T follicular helper cell (primary cell): ENCODE measurements around the gene SEMA6A.

Experiments
- DNase-seq: peaks from one replicate; pipeline ENCODE4 v3.0.0-alpha.2; 2020; ENCODE audit warnings: low read depth

The SEMA6A gene

GRCh38 chr5:116464144-116464708 lies 110.4 kb downstream of the SEMA6A start:
- no peak for DNase-seq

GRCh38 chr5:116462500-116462899 lies 112.1 kb downstream of the SEMA6A start:
- DNase-seq, result no peak

GRCh38 chr5:116459301-116459700 lies 115.3 kb downstream of the SEMA6A start:
- DNase-seq, result no peak

- DNase-seq, result no peak
Measured at GRCh38 chr5:116457062-116457461, 117.6 kb downstream of the SEMA6A start.

- no peak for DNase-seq
Measured at GRCh38 chr5:116456036-116456435, 118.6 kb downstream of the SEMA6A start.

- DNase-seq, result no peak
Measured at GRCh38 chr5:116455061-116455460, 119.6 kb downstream of the SEMA6A start.

- no peak for DNase-seq
Measured at GRCh38 chr5:116454417-116454927, 120.2 kb downstream of the SEMA6A start.

- DNase-seq, result no peak
Measured at GRCh38 chr5:116453988-116454411, 120.6 kb downstream of the SEMA6A start.

GRCh38 chr5:116452774-116453368 lies 121.8 kb downstream of the SEMA6A start:
- DNase-seq, result no peak

GRCh38 chr5:116451905-116452450 lies 122.6 kb downstream of the SEMA6A start:
- DNase-seq, result no peak

GRCh38 chr5:116451066-116451465 lies 123.6 kb downstream of the SEMA6A start:
- no peak for DNase-seq

GRCh38 chr5:116449458-116449857 lies 125.2 kb downstream of the SEMA6A start:
- DNase-seq, result no peak

- no peak for DNase-seq
Measured at GRCh38 chr5:116448870-116449427, 125.7 kb downstream of the SEMA6A start.

GRCh38 chr5:116448450-116448849 lies 126.2 kb downstream of the SEMA6A start:
- no peak for DNase-seq

- no peak for DNase-seq
Measured at GRCh38 chr5:116446356-116447005, 128.1 kb downstream of the SEMA6A start.

- DNase-seq, result no peak
Measured at GRCh38 chr5:116445311-116445710, 129.3 kb downstream of the SEMA6A start.

GRCh38 chr5:116444373-116445295 lies 130.0 kb downstream of the SEMA6A start:
- DNase-seq, result no peak

- DNase-seq, result no peak
Measured at GRCh38 chr5:116442931-116443551, 131.6 kb downstream of the SEMA6A start.

GRCh38 chr5:116442095-116442534 lies 132.5 kb downstream of the SEMA6A start:
- DNase-seq, result no peak

GRCh38 chr5:116441223-116441622 lies 133.4 kb downstream of the SEMA6A start:
- no peak for DNase-seq

- DNase-seq, result no peak
Measured at GRCh38 chr5:116440457-116441001, 134.1 kb downstream of the SEMA6A start.
